Mesodermal cell (in vitro differentiated cells): ENCODE measurements around the gene SPDYE1. TPM values are rescaled to one million over a fixed set of nuclear protein-coding genes. Genes with fewer than 3 reads are reported as not detected.
"Not testable (repeated sequence)": the region's sequence is repeated elsewhere in the genome, so short reads cannot be mapped to it uniquely, and the experiment has no call there.

Experiments used
- H3K27ac ChIP-seq: 2 replicates; pipeline ENCODE4 v1.7.0; 2013; ENCODE audit warnings: mild to moderate bottlenecking, low read depth, low read length, moderate library complexity; ENCODE audit not compliant: severe bottlenecking
- H3K36me3 ChIP-seq: 2 replicates; pipeline ENCODE4 v1.7.1; 2013; ENCODE audit warnings: mild to moderate bottlenecking, low read length, moderate library complexity; ENCODE audit not compliant: control insufficient read depth, insufficient read depth
- H3K4me1 ChIP-seq: one replicate; pipeline ENCODE4 v1.7.1; 2013; ENCODE audit warnings: mild to moderate bottlenecking, low read length; ENCODE audit not compliant: insufficient read depth, control insufficient read depth, poor library complexity, severe bottlenecking
- H3K4me3 ChIP-seq: 2 replicates; pipeline ENCODE4 v1.7.0; 2013; ENCODE audit warnings: low read length, control low read depth, mild to moderate bottlenecking; ENCODE audit not compliant: insufficient read depth, poor library complexity, severe bottlenecking; ENCODE audit errors: extremely low read depth
- H3K9me3 ChIP-seq: 2 replicates; pipeline ENCODE4 v1.7.1; 2013; ENCODE audit warnings: mild to moderate bottlenecking, low read length, moderate library complexity; ENCODE audit not compliant: control insufficient read depth
- WGBS, 2 experiments: methylation state at CpG; one replicate each; pipeline ENCODE4 v1.1.5; 2013; ENCODE audit warnings: missing lambda C conversion rate in 2 of 2; ENCODE audit not compliant: insufficient coverage in 2 of 2; 5-methylcytosine and 5-hydroxymethylcytosine counted together
- polyA plus RNA-seq, 2 experiments: library from polyadenylated mRNA; stranded (reverse); fragments of 50-300 nt; gene quantifications; one replicate each; pipeline ENCODE4 v1.2.3, GENCODE V29; 2013

The SPDYE1 gene, protein sequence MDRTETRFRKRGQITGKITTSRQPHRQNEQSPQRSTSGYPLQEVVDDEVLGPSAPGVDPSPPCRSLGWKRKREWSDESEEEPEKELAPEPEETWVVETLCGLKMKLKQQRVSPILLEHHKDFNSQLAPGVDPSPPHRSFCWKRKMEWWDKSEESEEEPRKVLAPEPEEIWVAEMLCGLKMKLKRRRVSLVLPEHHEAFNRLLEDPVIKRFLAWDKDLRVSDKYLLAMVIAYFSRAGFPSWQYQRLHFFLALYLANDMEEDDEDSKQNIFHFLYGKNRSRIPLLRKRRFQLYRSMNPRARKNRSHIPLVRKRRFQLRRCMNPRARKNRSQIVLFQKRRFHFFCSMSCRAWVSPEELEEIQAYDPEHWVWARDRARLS
- polyA plus RNA-seq (2013, experiment 1 of 2): not detected
- not detected for polyA plus RNA-seq (2013, experiment 2 of 2)

DNA sequence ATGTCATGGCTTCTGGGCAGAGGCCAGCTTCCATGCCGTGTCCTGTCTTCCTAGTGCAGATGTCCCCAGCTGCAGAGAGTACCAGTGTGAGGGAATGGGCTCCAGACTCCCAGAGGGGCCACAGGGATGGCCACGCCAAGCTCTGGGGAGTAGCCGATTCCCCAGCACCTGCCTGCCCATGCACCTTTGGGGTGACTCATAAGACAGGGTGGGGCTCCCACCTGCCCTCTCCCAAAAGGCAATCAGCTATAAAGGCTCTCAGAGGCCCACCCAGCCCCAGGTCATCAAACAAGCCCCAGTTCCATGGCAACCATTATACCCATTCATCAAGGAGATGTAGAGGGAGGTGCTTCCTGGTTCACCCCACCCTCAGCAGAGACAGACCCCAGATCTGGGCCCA is at the start of gene SPDYE1:
Gene SPDYE1, plus strand, starts transcription at position 366 of the 400 bp plus-strand sequence. CDS start 2,053 bp downstream, outside the sequence.
- H3K27ac ChIP-seq, H3K4me1 ChIP-seq, H3K4me3 ChIP-seq, H3K9me3 ChIP-seq, H3K36me3 ChIP-seq: not testable (repeated sequence)
- no CpG with 5 or more reads among the region's 3 CpGs for WGBS, 2 experiments

DNA sequence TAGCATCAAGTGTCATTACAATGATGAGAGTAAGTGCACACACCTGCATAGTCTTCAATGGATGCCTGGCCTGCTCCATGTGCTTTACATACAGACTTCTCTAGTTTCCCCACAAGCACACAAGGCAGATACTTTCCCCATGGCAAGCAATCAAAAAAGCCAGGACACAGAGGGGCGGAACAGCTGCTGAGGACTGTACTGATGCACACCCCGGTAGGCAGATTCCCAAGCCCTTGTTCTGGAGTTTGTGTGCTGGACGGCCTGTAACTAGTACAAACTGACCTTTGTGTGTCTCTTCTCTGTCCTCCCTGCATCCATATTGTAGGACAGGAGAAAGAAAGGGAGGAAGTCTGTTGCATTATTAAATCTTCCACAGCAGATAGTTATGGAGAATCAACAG is 45.7 kb upstream of the SPDYE1 start:
- 90 to 92% methylated on average over 2 of the region's 3 CpGs for WGBS, 2 experiments
- Histone ChIP-seq H3K36me3 (peaks cover 5% of the 10 kb centered on the region), H3K4me3 (no peak overlapping the region), H3K9me3 (no peaks in the 10 kb centered on the region), H3K4me1 (no peaks in the 10 kb centered on the region), H3K27ac (no peak overlapping the region)

- Histone ChIP-seq H3K9me3 (no peaks in the 10 kb centered on the region), H3K4me3 (no peak overlapping the region), H3K27ac (no peak overlapping the region), H3K36me3 (peaks cover 5% of the 10 kb centered on the region), H3K4me1 (no peaks in the 10 kb centered on the region)
- WGBS, 2 experiments: 94 to 100% methylated on average over 1 to 3 of the region's 5 CpGs
These were observed 44.6 kb upstream of the SPDYE1 start for GRCh38 chr7:43953071-43953470.

DNA sequence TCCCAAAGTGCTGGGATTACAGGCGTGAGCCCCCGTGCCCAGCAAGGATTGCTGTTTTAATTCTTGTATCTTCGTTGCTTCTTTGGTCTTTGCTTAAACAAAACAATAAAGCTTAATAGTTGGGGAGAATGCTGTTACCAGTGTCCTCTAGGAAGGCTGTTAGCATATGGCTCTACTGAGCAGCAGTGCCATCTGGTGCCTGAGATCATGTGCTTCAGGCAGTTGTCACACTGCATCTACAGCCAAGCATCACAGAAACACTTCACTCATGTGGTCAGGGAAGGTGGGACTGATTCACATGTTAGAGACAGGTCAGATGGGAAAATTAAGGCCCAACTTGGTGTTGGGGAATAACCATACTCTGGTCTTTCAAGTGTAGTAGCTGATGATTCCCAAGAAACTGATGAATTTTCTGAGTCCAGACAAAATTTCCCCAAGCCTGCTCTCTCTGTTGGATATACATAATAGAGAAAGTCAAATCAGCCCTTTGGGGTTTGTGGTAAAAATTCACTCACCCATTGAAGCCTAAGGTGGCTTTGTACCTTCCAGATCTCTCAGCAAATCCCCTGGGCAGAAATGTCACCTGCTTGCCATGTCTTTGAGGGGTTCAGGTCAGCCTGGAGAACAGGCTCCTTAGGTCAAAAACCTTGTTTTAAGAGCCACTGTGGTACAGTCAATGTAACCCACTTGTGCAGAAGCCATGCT is 43.0 kb upstream of the SPDYE1 start:
- no peaks in the 10 kb centered on the region for H3K4me1 ChIP-seq
- 43 to 80% methylated on average over 1 to 2 of the region's 3 CpGs for WGBS, 2 experiments
- H3K4me3 ChIP-seq: no peak overlapping the region
- no peak overlapping the region for H3K27ac ChIP-seq
- peaks cover 5% of the 10 kb centered on the region for H3K36me3 ChIP-seq
- no peaks in the 10 kb centered on the region for H3K9me3 ChIP-seq

- Histone ChIP-seq H3K4me3 (no peak overlapping the region), H3K36me3 (no peaks in the 10 kb centered on the region), H3K9me3 (no peaks in the 10 kb centered on the region), H3K27ac (no peak overlapping the region), H3K4me1 (no peaks in the 10 kb centered on the region)
- 69 to 83% methylated on average over 3 of the region's 3 CpGs for WGBS, 2 experiments
These were observed 41.7 kb upstream of the SPDYE1 start for GRCh38 chr7:43956027-43956426.

GRCh38 chr7:43960933-43961332 is 36.8 kb upstream of the SPDYE1 start:
- H3K4me3 ChIP-seq: no peak overlapping the region
- H3K27ac ChIP-seq: no peak overlapping the region
- 0% methylated on average over 1 of the region's 1 CpG for WGBS, 2 experiments
- no peaks in the 10 kb centered on the region for H3K4me1 ChIP-seq
- H3K9me3 ChIP-seq: no peaks in the 10 kb centered on the region
- H3K36me3 ChIP-seq: no peaks in the 10 kb centered on the region

- 100% methylated on average over 1 of the region's 3 CpGs; no CpG with 5 or more reads in 1 of the 2 experiments for WGBS, 2 experiments
These were observed 31.3 kb upstream of the SPDYE1 start for GRCh38 chr7:43966392-43966791.

GRCh38 chr7:43968172-43969040 is 29.3 kb upstream of the SPDYE1 start:
- WGBS, 2 experiments: no CpG with 5 or more reads among the region's 20 CpGs
- not testable (repeated sequence) for H3K27ac ChIP-seq, H3K36me3 ChIP-seq

More at GRCh38 chr7:43966392-43966791, 31.3 kb upstream of the SPDYE1 start:
- H3K4me3 ChIP-seq, H3K36me3 ChIP-seq, H3K4me1 ChIP-seq, H3K27ac ChIP-seq, H3K9me3 ChIP-seq: not testable (repeated sequence)

DNA sequence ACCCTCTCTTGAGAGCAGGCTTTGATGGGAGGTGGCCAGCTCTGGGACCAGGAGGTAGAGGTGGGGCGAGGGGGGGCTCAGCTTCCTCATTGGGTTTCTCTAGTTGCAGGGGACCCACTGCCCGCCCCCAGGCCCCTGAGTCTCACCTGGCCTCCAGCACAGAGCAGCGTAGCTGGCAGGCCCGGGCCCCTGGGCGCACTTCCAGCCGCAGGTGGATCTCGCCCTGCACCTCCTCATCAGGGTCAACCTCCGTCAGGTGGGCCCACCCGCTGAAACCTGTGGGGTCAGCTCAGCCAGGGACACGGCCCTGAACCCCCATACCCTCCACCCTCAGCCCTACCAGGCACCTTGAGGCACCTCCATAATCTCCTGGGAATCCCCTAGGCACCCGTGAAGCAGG is 28.1 kb upstream of the SPDYE1 start:
- H3K36me3 ChIP-seq, H3K4me1 ChIP-seq, H3K27ac ChIP-seq, H3K9me3 ChIP-seq, H3K4me3 ChIP-seq: not testable (repeated sequence)
- WGBS, 2 experiments: 100% methylated on average over 3 of the region's 11 CpGs; no CpG with 5 or more reads in 1 of the 2 experiments

More at GRCh38 chr7:43968172-43969040, 29.3 kb upstream of the SPDYE1 start:
- not testable (repeated sequence) for H3K9me3 ChIP-seq, H3K4me3 ChIP-seq, H3K4me1 ChIP-seq

GRCh38 chr7:43970698-43971097 is 27.0 kb upstream of the SPDYE1 start:
- not testable (repeated sequence) for H3K9me3 ChIP-seq, H3K4me1 ChIP-seq, H3K27ac ChIP-seq, H3K36me3 ChIP-seq, H3K4me3 ChIP-seq
- WGBS, 2 experiments: 86% methylated on average over 2 of the region's 5 CpGs; no CpG with 5 or more reads in 1 of the 2 experiments
